PC-9 (cell line): ENCODE data around the gene SRGAP3. TPM values are rescaled to one million over a fixed set of nuclear protein-coding genes. Genes with fewer than 3 reads are reported as not detected.

Source experiments
- BruUV-seq: library from RNA; stranded (reverse); fragments of 400-500 nt; replicated peaks from 2 replicates; lab custom pipeline; 2021; lab: Mats Ljungman, UMichigan
- CTCF ChIA-PET: fragments of 300-600 bp; sonication (Branson Sonifier 250); formaldehyde crosslinking; loops from one replicate; lab custom pipeline; 2022; ENCODE audit warnings: antibody characterized with exemption; lab: Charles Lee
- POLR2A ChIA-PET: fragments of 300-600 bp; sonication (Branson Sonifier 250); formaldehyde crosslinking; loops from one replicate; lab custom pipeline; 2022; ENCODE audit warnings: antibody characterized with exemption; ENCODE audit not compliant: unreplicated experiment; lab: Charles Lee
- DNase-seq, 2 experiments: peaks; one replicate each; pipeline versions ENCODE4 v3.0.0 to v3.0.0-alpha.2; 2015 to 2022; ENCODE audit warnings: mixed read lengths in 1 of 2
- H2AFZ ChIP-seq: fragments of 200-600 bp; sonication (generic); 2 replicates; pipeline ENCODE4 v1.8.1; 2017; ENCODE audit warnings: antibody characterized with exemption
- H3F3A ChIP-seq: fragments of 200-600 bp; sonication (generic); 2 replicates; pipeline ENCODE4 v1.8.1; 2017; ENCODE audit warnings: antibody characterized with exemption, mild to moderate bottlenecking, low read depth; ENCODE audit not compliant: insufficient read depth
- H3K27ac ChIP-seq: fragments of 200-600 bp; sonication (generic); 2 replicates; pipeline ENCODE4 v1.6.1; 2016; ENCODE audit warnings: mixed run types
- H3K27me3 ChIP-seq: fragments of 200-600 bp; sonication (generic); 2 replicates; pipeline ENCODE4 v1.6.1; 2016; ENCODE audit warnings: low read depth, mixed run types; ENCODE audit not compliant: insufficient read depth
- H3K36me3 ChIP-seq: fragments of 200-600 bp; sonication (generic); 2 replicates; pipeline ENCODE4 v1.6.1; 2016; ENCODE audit warnings: low read depth, mixed run types
- H3K4me1 ChIP-seq: fragments of 200-600 bp; sonication (generic); replicated peaks from 2 replicates; pipeline ENCODE4 v1.6.1; 2016; ENCODE audit warnings: mixed run types; ENCODE audit not compliant: insufficient read depth
- H3K4me2 ChIP-seq: fragments of 200-600 bp; sonication (generic); 2 replicates; pipeline ENCODE4 v1.6.1; 2017; ENCODE audit warnings: mixed run types
- H3K4me3 ChIP-seq: fragments of 200-600 bp; sonication (generic); 2 replicates; pipeline ENCODE4 v1.6.1; 2016; ENCODE audit warnings: mixed run types
- H3K79me2 ChIP-seq: fragments of 200-600 bp; sonication (generic); 2 replicates; pipeline ENCODE4 v1.6.1; 2017; ENCODE audit warnings: low read depth, mixed run types
- H3K9me2 ChIP-seq: fragments of 200-600 bp; sonication (generic); 2 replicates; pipeline ENCODE4 v1.8.1; 2017; ENCODE audit warnings: mild to moderate bottlenecking; ENCODE audit not compliant: insufficient read depth
- H3K9me3 ChIP-seq: fragments of 200-600 bp; sonication (generic); 2 replicates; pipeline ENCODE4 v1.8.1; 2016; ENCODE audit warnings: low read depth; ENCODE audit not compliant: insufficient read depth
- H4K20me1 ChIP-seq: fragments of 200-600 bp; sonication (generic); 2 replicates; pipeline ENCODE4 v1.8.1; 2017; ENCODE audit not compliant: insufficient read depth
- CTCF ChIP-seq: fragments of 200-600 bp; sonication (generic); conservative IDR thresholded peaks from 2 replicates; pipeline ENCODE4 v1.6.1; 2017; ENCODE audit warnings: mixed run types, antibody characterized with exemption, mild to moderate bottlenecking, moderate library complexity
- EZH2 ChIP-seq: fragments of 200-600 bp; sonication (generic); IDR thresholded peaks from 2 replicates; pipeline ENCODE4 v1.8.0; 2017; ENCODE audit warnings: antibody characterized with exemption, low read depth
- intact Hi-C: fragments of 100-400 bp; cut with micrococcal nuclease; formaldehyde crosslinking; loops from one replicate; pipeline ENCODE4 v1.10.0; 2022; ENCODE audit not compliant: unreplicated experiment
- total RNA-seq: library from RNA; stranded (reverse); gene quantifications from 2 replicates; pipeline ENCODE4 v1.2.3, GENCODE V29; 2021

The SRGAP3 gene
- total RNA-seq, 1 experiment from 2014 or later = 17.5 TPM

DNA sequence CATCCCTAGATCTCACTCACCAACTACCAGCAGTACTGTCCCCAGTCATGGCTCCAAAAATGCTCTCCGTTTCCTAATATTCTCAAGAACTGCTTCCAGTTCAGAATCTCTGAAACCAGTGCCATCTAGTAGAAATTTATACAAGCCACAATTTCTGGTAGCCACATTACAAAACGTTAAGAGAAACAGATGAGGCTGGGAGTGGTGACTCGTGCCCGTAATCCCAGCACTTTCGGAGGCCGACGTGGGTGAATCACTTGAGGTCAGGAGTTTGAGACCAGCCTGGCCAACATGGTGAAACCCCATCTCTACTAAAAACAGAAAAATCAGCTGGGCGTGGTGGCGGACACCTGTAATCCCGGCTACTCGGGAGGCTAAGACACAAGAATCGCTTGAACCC, 207.8 kb downstream of the SRGAP3 start:
- no peaks in the 10 kb centered on the region for H3K4me1 ChIP-seq
- H3K4me2 ChIP-seq = no peak overlapping the region
- H3K27ac ChIP-seq = no peak overlapping the region
- BruUV-seq = no TSS peak
- no peaks in the 10 kb centered on the region for H3F3A ChIP-seq
- no peaks in the 10 kb centered on the region for H3K36me3 ChIP-seq
- DNase-seq = no peak
- no peak overlapping the region for H2AFZ ChIP-seq
- no peaks in the 10 kb centered on the region for H3K9me2 ChIP-seq
- H3K9me3 ChIP-seq = no peaks in the 10 kb centered on the region
- no peak for TF ChIP-seq EZH2
- TF ChIP-seq CTCF = no peak
- no peaks in the 10 kb centered on the region for H3K79me2 ChIP-seq
- no peaks in the 10 kb centered on the region for H4K20me1 ChIP-seq
- H3K4me3 ChIP-seq = no peak overlapping the region
- ChIA-PET POLR2A (no interaction called here), CTCF (no interaction called here)
- intact Hi-C loops = no loop called here
- H3K27me3 ChIP-seq = no peaks in the 10 kb centered on the region

GRCh38 chr3:9040996-9041395, 208.4 kb downstream of the SRGAP3 start:
- H3K27ac ChIP-seq = no peak overlapping the region
- ChIA-PET CTCF (no interaction called here), POLR2A (no interaction called here)
- no peaks in the 10 kb centered on the region for H3K79me2 ChIP-seq
- DNase-seq = no peak
- no TSS peak for BruUV-seq
- no peaks in the 10 kb centered on the region for H3K9me3 ChIP-seq
- no peak for TF ChIP-seq CTCF
- no peak for TF ChIP-seq EZH2
- intact Hi-C loops = no loop called here
- no peaks in the 10 kb centered on the region for H3K9me2 ChIP-seq
- H4K20me1 ChIP-seq = no peaks in the 10 kb centered on the region
- H3F3A ChIP-seq = no peaks in the 10 kb centered on the region
- no peak overlapping the region for H3K4me3 ChIP-seq
- no peaks in the 10 kb centered on the region for H3K27me3 ChIP-seq
- no peak overlapping the region for H2AFZ ChIP-seq
- H3K4me2 ChIP-seq = no peak overlapping the region
- H3K36me3 ChIP-seq = no peaks in the 10 kb centered on the region
- H3K4me1 ChIP-seq = no peaks in the 10 kb centered on the region

- TF ChIP-seq EZH2 = no peak
- TF ChIP-seq CTCF = no peak
- Histone ChIP-seq H2AFZ (no peak overlapping the region), H3K4me3 (no peak overlapping the region), H3K27ac (no peak overlapping the region), H3K79me2 (no peaks in the 10 kb centered on the region), H4K20me1 (no peaks in the 10 kb centered on the region), H3K36me3 (no peaks in the 10 kb centered on the region), H3K9me2 (no peaks in the 10 kb centered on the region), H3K4me1 (no peaks in the 10 kb centered on the region), H3F3A (no peaks in the 10 kb centered on the region), H3K9me3 (no peaks in the 10 kb centered on the region), H3K27me3 (no peaks in the 10 kb centered on the region), H3K4me2 (no peak overlapping the region)
- POLR2A ChIA-PET = no interaction called here
- DNase-seq = no peak
- CTCF ChIA-PET = no interaction called here
- BruUV-seq = no TSS peak
- intact Hi-C loops = no loop called here
Measured at GRCh38 chr3:9037144-9037711, 212.2 kb downstream of the SRGAP3 start.
